HG02981 (cell line): ENCODE results near the gene AFDN.

ENCODE experiments used
- ATAC-seq: cut with Tn5 transposase; IDR thresholded peaks from one replicate; pipeline ENCODE4 v1.9.1; 2021; ENCODE audit warnings: mild to moderate bottlenecking, moderate library complexity; ENCODE audit not compliant: unreplicated experiment

Gene AFDN

DNA sequence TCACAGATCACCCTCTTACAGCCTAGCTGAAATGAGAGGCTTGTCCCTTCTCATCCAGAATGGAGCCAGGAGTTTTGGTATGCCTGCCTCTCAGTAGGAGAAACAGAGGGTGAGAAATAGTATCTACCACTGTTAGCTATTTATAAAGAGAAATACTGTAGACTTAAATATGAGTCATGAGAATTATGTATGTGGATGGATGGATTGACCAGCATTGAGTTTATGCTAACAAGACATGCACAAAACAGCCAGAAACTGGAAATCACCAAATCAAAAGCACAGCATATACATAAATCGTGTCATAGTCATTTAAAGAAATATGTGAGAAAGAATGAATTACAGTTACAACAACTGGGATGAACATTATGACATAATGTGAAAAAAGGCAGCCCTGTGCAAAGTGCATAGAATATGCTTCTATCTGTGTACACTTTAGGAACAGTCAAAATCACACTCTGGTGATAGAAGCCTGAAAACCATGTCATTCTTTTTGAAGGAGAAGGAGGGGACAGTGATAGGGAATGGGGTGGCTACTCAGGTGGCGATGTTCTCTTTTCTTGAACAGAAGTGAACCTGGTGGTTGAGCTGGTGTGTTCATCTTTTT is 90.9 kb downstream of the AFDN start:
- no peak for ATAC-seq

DNA sequence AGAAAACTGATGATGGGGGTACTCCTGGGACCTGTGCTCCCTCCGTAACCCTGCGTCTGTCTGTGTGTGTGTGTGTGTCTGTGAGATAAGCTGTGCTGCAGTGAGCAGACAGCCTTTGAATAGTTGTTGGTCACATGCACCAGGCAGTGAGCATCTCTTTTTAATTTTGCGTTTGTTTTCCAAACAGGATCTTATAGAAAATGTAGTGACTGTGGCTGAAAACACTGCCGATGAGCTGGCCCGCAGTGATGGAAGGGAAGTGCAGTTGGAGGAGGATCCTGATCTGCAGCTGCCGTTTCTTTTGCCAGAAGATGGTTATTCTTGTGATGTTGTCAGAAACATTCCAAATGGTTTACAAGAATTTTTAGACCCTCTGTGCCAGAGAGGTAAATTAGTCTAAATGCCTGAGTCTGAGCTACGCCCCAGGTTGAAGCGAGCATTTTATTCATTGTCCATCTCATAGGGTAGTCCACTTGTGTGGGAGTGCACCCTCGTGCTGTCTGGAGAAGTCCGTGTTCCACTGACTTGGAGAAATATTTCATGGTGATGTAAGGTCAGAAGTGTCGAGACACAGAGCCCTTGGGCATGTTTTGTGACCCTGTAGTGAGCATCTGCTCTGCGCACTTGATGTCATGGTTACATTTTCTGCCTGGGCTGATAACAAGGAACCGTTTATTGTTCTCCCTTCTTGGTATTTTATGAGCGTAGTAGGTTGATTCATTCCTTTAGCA is 92.0 kb downstream of the AFDN start:
- ATAC-seq: no peak

DNA sequence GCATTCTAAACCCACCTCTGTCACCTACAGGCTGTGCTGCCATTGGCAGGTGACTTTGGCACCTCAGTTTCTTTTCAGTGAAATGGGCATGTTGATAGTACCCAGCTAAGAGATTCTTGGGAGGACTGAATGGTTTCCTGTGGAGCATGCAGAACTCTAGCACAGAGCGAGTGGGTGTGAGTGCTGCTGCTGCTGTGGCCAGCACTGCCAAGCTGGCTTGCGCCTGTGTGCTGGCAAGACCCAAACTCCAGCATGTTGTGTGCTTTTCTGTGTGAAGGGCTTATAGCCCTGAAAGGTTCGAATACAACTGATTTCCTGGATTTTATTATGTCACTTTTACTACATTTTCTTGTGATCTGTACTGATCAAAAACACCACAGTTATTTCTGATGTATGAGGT is 92.6 kb downstream of the AFDN start:
- no peak for ATAC-seq

DNA sequence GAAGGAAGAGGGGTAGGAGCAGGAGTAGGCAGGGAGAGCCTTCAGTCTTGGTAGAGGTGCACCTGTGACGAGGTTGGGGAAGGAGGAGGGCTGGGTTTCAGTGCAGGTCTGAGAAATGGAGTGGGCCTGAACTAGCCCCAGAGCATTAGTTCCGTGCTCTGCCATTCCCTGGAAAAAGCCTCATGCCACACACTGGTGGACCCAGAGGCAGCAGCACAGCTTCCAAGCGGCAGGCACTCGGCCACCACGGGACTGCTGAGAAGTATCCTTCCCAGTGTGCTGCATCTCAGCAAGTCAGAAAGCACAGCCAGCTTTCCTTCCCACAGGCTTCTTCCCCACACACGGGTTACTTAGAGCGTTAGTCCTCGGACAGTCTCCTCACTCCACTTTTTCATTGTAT is 93.5 kb downstream of the AFDN start:
- no peak for ATAC-seq

GRCh38 chr6:167921831-167922230 is 95.1 kb downstream of the AFDN start:
- no peak for ATAC-seq

- ATAC-seq: no peak
Measured at GRCh38 chr6:167925026-167925425, 98.3 kb downstream of the AFDN start.

DNA sequence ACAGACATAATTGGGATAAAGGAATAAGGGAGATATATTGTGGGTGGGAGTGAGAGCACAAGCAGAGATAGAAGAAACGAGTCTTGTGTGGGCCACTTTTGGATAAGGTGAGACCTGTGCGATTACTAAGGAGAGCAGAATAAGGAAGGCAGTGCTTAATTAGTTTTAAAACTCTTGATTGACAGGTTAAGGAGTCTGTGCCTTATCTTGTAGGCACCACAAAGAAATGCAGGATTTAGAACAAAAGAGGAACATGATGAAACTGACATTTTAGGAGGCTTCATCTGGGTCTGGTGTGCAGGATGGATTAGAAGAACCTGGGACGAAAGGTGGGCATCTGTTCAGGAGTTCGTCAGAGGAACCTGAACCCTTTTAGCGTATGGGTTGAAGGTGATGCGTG is 100.5 kb downstream of the AFDN start:
- no peak for ATAC-seq

DNA sequence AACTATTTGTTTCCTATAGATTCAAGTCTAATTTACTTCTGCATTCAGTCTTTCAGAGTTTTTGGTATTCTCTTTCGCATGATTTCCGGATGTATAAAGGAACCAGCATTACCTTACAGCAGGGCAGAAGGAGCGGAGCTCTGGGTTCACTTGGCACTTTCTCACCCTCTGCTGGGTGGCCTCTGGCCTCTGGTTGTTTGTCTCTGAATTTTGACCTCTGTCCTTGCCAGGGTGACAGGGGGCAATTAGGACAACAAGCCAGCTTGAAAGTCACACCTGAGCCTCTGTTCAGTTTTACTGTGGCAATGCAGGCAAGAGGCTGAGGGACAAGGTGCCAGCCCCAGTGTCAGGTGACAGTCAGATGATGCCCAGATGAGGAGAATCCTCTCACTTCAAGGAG is 101.4 kb downstream of the AFDN start:
- no peak for ATAC-seq

DNA sequence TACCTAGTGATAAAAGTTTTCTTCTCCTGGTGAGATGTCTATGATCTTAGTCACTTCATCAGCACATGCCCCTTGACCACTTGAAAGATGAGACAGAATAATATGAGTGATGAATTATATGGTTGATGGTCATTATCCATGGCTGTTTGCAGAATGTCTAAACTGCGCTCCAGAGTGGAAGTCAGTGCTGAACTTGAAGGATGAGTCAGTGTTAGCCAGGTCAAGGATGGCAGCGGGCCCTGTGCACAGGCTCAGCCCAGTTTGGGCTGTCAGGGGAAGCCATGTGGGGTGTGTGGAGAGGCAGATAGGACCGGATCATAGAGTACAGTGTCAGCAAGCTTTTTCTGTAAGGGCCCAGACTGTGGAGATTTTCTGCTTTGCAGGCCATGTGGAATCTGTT is 103.6 kb downstream of the AFDN start:
- no peak for ATAC-seq

DNA sequence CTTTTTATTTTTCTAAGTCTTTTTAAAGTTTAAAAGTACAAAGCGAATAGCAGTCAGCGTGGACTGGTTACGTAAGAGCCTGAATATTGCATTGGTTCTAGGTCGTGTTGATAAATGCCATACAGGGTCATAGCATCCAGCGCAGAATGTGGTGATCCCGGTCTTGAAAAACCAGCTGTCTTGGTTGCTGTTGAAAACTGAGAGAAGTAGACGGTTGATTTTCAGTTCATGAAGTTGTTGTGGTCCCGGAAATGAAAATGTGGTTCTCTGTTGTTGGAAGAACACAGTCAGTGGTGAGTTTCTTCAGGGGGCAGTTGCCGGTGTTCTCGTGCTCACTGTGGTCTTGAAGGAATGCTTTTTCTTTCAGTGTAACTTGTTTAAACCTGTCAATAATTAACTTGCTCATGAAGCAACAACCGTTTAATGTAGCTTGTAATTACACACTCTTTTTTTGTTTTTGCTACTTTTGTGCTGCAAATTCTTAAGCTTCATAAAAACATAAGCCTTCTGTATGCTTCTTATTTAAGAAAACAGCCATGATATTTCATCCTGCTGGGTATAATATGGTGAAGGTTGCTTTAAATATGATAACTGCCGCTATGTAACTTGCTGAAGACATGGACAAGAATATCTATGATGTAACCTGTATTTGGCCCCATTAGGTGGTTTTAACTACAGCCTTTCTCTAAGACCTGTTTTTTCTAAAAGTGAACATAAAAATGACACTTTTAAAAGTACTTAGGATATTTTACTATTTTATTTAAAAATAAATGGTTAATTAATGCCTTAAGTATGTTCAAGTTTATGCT is 106.0 kb downstream of the AFDN start:
- no peak for ATAC-seq

DNA sequence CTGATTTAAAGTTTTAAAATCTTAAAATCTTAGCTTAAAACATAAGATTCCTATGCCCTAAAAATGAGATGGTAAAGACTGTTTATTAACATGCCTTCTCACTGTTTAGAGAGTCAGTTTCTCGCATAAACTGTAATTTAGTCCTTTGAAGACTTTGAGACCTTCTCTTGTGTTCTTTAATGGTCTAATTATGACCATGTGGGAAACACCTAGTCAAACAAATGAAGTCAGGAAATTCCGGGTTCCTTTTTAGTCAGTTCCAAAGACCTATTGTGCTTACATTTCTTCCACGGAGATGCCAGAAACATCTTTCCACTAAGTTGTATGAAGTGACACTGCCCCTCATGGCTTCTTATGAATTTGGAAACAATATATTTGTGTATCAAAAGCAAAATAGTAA is 106.6 kb downstream of the AFDN start:
- ATAC-seq: no peak

- no peak for ATAC-seq
Measured at GRCh38 chr6:167933847-167934246, 107.1 kb downstream of the AFDN start.

DNA sequence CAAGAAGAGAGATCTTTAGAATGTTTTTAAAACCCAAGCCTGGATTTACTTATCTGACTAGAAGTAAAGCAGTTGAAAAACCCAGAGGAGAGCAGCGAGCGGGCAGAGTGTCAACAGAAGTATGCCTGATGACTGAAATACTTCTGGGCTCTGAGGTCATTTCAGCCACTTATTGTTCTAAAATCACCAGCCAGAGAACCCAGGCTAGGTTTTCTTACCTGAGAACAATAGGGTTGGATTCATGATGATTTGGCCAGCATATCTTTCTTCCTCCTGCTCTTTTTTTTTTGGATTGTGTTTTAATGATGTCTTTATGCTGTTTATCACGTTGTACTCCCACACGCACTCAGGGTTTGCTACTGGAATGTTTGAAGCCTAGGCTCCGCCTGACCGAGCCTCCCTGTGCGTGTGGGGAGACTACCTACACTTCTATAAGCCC is 107.7 kb downstream of the AFDN start:
- ATAC-seq: no peak

GRCh38 chr6:167936051-167936450 is 109.3 kb downstream of the AFDN start:
- ATAC-seq: no peak

- no peak for ATAC-seq
Measured at GRCh38 chr6:167937301-167937700, 110.6 kb downstream of the AFDN start.

GRCh38 chr6:167937948-167938911 is 111.5 kb downstream of the AFDN start:
- ATAC-seq: no peak

DNA sequence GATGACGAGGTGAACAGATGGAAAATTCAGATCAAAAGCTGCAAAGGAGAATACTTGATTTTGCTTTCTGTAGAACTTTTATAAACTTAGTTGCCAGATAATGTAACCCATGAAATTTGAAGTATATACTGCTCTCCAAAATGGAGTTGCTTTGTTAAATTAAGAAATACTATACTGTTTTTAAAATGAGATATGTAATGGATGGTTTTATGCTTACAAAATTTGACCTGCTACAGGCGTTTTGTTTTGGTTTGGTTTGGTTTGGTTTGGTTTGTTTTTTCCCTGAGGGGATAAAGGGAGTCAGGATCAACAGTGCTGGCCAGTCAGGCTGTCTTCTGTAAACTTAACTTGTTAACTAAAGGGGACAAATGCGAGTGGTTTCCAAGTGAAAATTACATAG is 115.1 kb downstream of the AFDN start:
- no peak for ATAC-seq

- no peak for ATAC-seq
Measured at GRCh38 chr6:167944130-167944529, 117.4 kb downstream of the AFDN start.

DNA sequence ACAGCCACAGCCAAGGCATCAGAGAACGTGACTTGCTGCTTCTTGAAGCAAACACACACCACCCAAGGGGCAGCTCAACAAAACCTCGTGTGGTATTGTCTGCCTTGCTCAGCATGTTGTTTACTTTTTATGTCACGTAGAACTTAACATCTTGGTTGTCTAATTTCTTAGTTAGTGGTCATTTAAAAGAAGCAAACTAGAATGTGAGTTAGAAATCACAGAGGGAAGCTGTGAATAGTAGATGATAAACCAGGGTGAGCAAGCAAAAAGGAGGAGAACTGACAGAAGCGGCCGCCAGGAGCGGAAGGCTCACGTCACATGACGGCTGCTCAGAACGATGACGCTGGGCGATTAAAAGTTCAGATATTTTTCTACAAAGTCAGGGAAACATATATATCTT is 119.3 kb downstream of the AFDN start:
- no peak for ATAC-seq

- no peak for ATAC-seq
Measured at GRCh38 chr6:167946604-167947003, 119.9 kb downstream of the AFDN start.

DNA sequence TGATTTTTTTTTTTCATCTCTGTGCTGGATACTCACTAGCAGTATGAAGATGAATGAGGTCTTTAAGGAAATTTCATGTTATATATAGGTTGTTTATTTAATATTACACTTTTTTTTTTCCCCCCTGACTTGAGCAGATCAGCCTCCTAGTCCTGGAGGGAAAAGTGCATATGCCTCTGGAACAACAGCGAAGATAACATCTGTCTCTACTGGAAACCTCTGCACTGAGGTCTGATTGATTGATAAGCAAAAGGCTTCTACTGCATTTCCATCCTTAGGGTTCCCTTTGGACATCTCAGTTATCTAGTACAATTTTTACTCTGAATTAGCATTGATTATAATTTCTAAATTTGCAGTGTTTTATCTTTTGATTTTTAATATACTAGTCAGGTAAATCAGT is 121.0 kb downstream of the AFDN start:
- no peak for ATAC-seq
